K562 (cell line): ENCODE results near the gene FCGR3A.
"Not testable (repeated sequence)": the region's sequence is repeated elsewhere in the genome, so short reads cannot be mapped to it uniquely, and the experiment has no call there.

ENCODE experiments used
- CBFA2T2 ChIP-seq: fragments of 450-650 bp; conservative IDR thresholded peaks from 2 replicates; pipeline ENCODE4 v1.6.1; 2017; ENCODE audit warnings: mild to moderate bottlenecking
- EZH2 ChIP-seq: IDR thresholded peaks from 2 replicates; pipeline ENCODE4 v1.6.1; 2012; ENCODE audit warnings: low read depth, mild to moderate bottlenecking, inconsistent platforms, low read length, borderline replicate concordance
- PTTG1 ChIP-seq: fragments of 450-650 bp; IDR thresholded peaks from 2 replicates; pipeline ENCODE4 v1.6.1; 2016; ENCODE audit warnings: low read depth, mild to moderate bottlenecking, missing genetic modification characterization, missing compliant biosample characterization
- SIN3A ChIP-seq, 2 experiments: fragments of 150-350 bp in 1 of 2; IDR thresholded peaks; 2 replicates each; pipeline ENCODE4 v1.6.1; 2011 to 2016; ENCODE audit warnings: borderline replicate concordance in 2 of 2, low read depth in 2 of 2, low read length in 2 of 2, mild to moderate bottlenecking in 2 of 2, moderate library complexity in 2 of 2; ENCODE audit not compliant: control insufficient read depth in 1 of 2

GRCh38 chr1:161539731-161540569 lies 9.7 kb downstream of the FCGR3A start:
- TF ChIP-seq EZH2; PTTG1 (tag); CBFA2T2: not testable (repeated sequence)
- peak in 1 of 2 experiments; percentile 11; a peak in 1 of 4 replicates for TF ChIP-seq SIN3A (IDR thresholded peaks at IDR 0.05; ENCODE audit: borderline replicate concordance in 2 of 2, control insufficient read depth in 1 of 2, low read depth in 2 of 2, low read length in 2 of 2)
